Measurements from ENCODE around the gene TMEM39A.

GRCh38 chr3:119402791-119403190 lies 60.6 kb downstream of the TMEM39A start:
- TF ChIP-seq EZH2 (IDR thresholded peaks at IDR 0.05; ENCODE audit: low read length, missing control alignments) (no peak), CTCF (conservative IDR thresholded peaks at IDR 0.05 in 1 of 2, IDR thresholded peaks at IDR 0.05 in 1 of 2; ENCODE audit: low read depth in 1 of 2, low read length in 2 of 2) (no peak)
